Common myeloid progenitor, CD34-positive (primary cell): ENCODE results near the gene CCL4L2.
"Not testable (repeated sequence)": the region's sequence is repeated elsewhere in the genome, so short reads cannot be mapped to it uniquely, and the experiment has no call there.

ENCODE experiments used
- CTCF ChIA-PET: fragments of 350-600 bp; sonication (Branson Sonifier 250); formaldehyde crosslinking; loops from one replicate; lab custom pipeline; 2021; ENCODE audit warnings: antibody characterized with exemption; lab: Charles Lee
- POLR2A ChIA-PET: fragments of 350-600 bp; sonication (Branson Sonifier 250); formaldehyde crosslinking; loops from one replicate; lab custom pipeline; 2021; ENCODE audit warnings: antibody characterized with exemption; lab: Charles Lee
- DNase-seq, 3 donors: peaks; one replicate each; pipeline versions ENCODE4 v3.0.0 to v3.0.0-alpha.2; 2013
- H3K27ac ChIP-seq, 2 experiments: 1 replicate in 1 of 2; 2 replicates in 1 of 2; pipeline ENCODE4 v1.7.0; 2013; ENCODE audit warnings: inconsistent platforms in 2 of 2, low read length in 2 of 2, mild to moderate bottlenecking in 2 of 2, low read depth in 1 of 2, moderate library complexity in 1 of 2; ENCODE audit not compliant: severe bottlenecking in 2 of 2, insufficient read depth in 1 of 2, poor library complexity in 1 of 2
- H3K27me3 ChIP-seq, 5 experiments: replicated peaks in 2 of 5; 1 replicate in 3 of 5; 2 replicates in 2 of 5; pipeline versions ENCODE4 v1.6.1 to v1.7.0; 2013; ENCODE audit warnings: low read length in 4 of 5, mild to moderate bottlenecking in 2 of 5, moderate library complexity in 2 of 5, inconsistent platforms in 1 of 5; ENCODE audit not compliant: insufficient read depth in 5 of 5, control insufficient read depth in 4 of 5
- H3K36me3 ChIP-seq, 4 experiments: 1 replicate in 2 of 4; 2 replicates in 2 of 4; pipeline versions ENCODE4 v1.6.1 to v1.7.0; 2013; ENCODE audit warnings: low read length in 3 of 4, control low read depth in 1 of 4, mild to moderate bottlenecking in 1 of 4; ENCODE audit not compliant: control insufficient read depth in 4 of 4, insufficient read depth in 4 of 4
- H3K4me1 ChIP-seq, 4 experiments: 1 replicate in 3 of 4; 2 replicates in 1 of 4; pipeline versions ENCODE4 v1.6.1 to v1.7.1; 2013; ENCODE audit warnings: low read length in 3 of 4, mild to moderate bottlenecking in 3 of 4, control low read depth in 1 of 4, inconsistent platforms in 1 of 4, moderate library complexity in 1 of 4; ENCODE audit not compliant: control insufficient read depth in 4 of 4, insufficient read depth in 4 of 4; ENCODE audit errors: control extremely low read depth in 1 of 4
- H3K4me3 ChIP-seq, 7 experiments: 1 replicate in 4 of 7; 2 replicates in 3 of 7; pipeline versions ENCODE4 v1.5.1 to v1.7.0; 2013; ENCODE audit warnings: mild to moderate bottlenecking in 7 of 7, low read length in 6 of 7, moderate library complexity in 6 of 7, inconsistent platforms in 2 of 7, low read depth in 2 of 7, control low read depth in 1 of 7; ENCODE audit not compliant: insufficient read depth in 4 of 7, control insufficient read depth in 1 of 7; ENCODE audit errors: extremely low read depth in 1 of 7
- H3K9me3 ChIP-seq, 5 experiments: 1 replicate in 4 of 5; 2 replicates in 1 of 5; pipeline versions ENCODE4 v1.6.1 to v1.7.1; 2013; ENCODE audit warnings: low read length in 4 of 5, mild to moderate bottlenecking in 2 of 5, inconsistent platforms in 1 of 5, low read depth in 1 of 5, moderate library complexity in 1 of 5; ENCODE audit not compliant: control insufficient read depth in 4 of 5, insufficient read depth in 2 of 5; ENCODE audit errors: control extremely low read depth in 1 of 5
- WGBS: methylation state at CpG from one replicate; pipeline ENCODE4 v1.1.5; 2013; ENCODE audit not compliant: insufficient coverage; 5-methylcytosine and 5-hydroxymethylcytosine counted together

Gene CCL4L2

DNA sequence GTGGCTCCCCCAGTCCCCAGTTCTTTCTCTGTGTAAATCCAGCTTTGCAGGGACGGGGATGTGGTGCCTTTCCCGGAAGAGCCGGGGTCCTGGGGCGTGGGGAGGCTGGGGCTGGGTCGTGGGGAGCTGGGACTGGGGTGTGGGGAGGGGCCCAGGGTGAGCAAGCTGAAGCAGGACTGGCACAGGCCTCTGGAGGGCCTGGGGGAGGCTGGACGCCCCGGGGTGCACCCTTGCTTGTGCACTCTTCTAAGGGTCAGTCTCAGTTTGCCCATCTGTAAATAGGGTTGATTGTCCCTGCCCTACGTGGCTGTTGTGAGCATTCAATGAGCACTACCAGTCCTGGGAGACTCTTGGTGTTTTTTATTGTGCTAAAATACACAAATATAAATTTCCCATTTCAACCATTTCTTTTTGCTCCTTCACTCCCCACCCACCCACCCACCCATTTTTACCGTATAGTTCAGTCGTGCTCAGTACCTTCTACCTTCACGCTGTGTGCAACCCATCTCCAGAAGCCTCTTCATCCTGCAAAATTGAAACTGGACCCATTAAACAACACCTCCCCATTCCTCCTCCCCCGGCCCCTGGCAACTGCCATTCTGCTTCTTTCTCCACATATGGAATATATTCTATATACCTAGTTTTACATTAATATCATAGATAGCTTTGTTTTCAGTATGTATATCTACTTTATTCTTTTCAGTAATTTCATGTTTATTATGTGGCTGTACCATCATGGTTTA is 26.7 kb upstream of the CCL4L2 start:
- H3K4me1 ChIP-seq, result peaks cover 27 to 65% (median 40%) of the 10 kb centered on the region in 4 experiments

DNA sequence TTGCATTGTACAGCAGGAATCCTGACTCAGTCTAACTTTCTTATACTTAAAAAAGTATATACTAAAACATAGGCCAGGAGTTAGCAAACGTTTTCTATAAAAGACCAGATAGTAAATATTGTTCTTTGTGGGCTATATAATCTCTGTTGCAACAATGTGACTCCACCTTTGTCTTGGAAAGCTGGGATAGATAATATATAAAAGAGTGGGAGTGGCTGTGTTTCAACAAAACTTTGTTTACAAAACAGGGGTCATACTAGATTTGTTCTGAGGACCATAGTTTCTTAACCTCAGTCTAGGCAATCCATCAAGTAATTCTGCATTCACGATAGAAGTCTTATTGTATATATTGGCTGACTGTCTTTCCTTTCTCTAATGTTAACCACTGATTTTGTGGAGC is 25.4 kb upstream of the CCL4L2 start:
- peaks cover 0 to 26% (median 0%) of the 10 kb centered on the region in 5 experiments for H3K27me3 ChIP-seq
- H3K9me3 ChIP-seq, result no peaks in the 10 kb centered on the region
- H3K4me1 ChIP-seq, result peaks cover 33 to 74% (median 50%) of the 10 kb centered on the region in 4 experiments
- no peak overlapping the region for H3K4me3 ChIP-seq
- no peaks in the 10 kb centered on the region for H3K36me3 ChIP-seq
- WGBS, result 86% methylated on average over 2 of the region's 2 CpGs
- ChIA-PET CTCF (interaction anchor here (1.4 to 2.0 kb wide), 3 partner anchors 36 to 74 kb away, joined by 3 to 11 read pairs (median 5); no protein-coding TSS in a partner anchor), POLR2A (no interaction called here)
- no peak overlapping the region for H3K27ac ChIP-seq
- DNase-seq, result no peak

More for the DNA sequence above, 26.7 kb upstream of the CCL4L2 start:
- Histone ChIP-seq H3K36me3 (no peaks in the 10 kb centered on the region), H3K27me3 (peaks cover 0 to 26% (median 0%) of the 10 kb centered on the region in 5 experiments), H3K27ac (no peak overlapping the region), H3K9me3 (no peaks in the 10 kb centered on the region), H3K4me3 (peak overlapping the region in 5 of 7 experiments; percentile 41 to 94 (median 60))
- WGBS, result 83% methylated on average over 11 of the region's 12 CpGs
- DNase-seq, result peak in 1 of 3 donors; percentile 21
- POLR2A ChIA-PET, result no interaction called here
- CTCF ChIA-PET, result interaction anchor here (1.4 to 2.0 kb wide), 3 partner anchors 35 to 73 kb away, joined by 3 to 11 read pairs (median 5); no protein-coding TSS in a partner anchor

DNA sequence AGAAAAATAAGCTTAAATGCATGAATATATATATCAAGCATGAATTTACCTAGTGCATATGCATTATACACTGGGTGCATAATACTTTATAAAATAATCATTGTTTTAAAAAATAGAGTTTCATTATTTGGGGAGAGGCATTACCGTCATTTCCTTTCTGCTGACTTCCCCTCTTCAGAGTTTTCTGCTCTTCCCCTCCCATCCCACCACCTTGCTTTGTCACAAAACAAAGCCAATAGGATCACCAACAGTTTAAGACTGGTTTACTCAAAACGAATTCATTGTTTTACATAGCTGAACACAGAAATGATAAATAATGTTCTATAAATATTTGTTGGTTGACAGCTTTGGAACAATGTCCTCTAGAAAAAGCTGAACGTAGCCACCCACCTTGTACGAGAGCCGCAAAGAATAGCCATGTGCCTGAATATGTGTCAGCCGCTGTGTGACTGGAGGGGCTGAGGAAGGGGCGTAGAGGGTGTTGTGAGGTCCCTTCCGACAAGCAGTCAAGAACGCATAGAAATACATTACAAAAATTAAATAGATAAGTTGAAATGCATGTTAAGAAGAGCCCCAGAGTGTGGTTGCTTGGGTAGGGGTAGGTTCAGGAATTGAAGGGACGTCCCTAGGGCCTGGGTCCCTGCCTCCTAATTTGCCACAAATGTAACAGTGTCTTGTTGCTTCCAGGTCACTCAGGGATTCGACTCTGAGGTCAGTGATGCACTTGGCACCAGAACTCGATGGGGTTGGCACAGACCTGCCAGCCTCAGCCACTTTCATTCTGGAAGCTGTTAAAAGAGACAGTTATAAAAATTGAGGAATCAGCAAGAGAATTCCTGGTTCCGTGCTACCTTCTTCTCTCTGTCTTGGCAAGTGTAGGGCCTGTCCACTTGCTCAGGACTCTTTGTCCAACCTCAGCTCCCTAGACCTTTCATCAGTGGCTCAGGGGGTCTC is 23.8 kb upstream of the CCL4L2 start:
- H3K36me3 ChIP-seq, H3K9me3 ChIP-seq: not testable (repeated sequence)
- Histone ChIP-seq H3K4me1 (peaks cover 50 to 91% (median 67%) of the 10 kb centered on the region in 4 experiments), H3K27me3 (peaks cover 0 to 18% (median 0%) of the 10 kb centered on the region in 5 experiments), H3K4me3 (peak overlapping the region in 1 of 7 experiments; percentile 21), H3K27ac (peak overlapping the region in 1 of 2 experiments; percentile 23)
- peak in 2 of 3 donors; percentile 46 to 60 for DNase-seq
- POLR2A ChIA-PET, result interaction anchor here (0.7 kb wide), 1 partner anchor 77 kb away, joined by 3 read pairs; no protein-coding TSS in a partner anchor
- CTCF ChIA-PET, result interaction anchor here (1.3 kb wide), 1 partner anchor 38 kb away, joined by 4 read pairs; no protein-coding TSS in a partner anchor
- WGBS, result 97% methylated on average over 7 of the region's 13 CpGs

DNA sequence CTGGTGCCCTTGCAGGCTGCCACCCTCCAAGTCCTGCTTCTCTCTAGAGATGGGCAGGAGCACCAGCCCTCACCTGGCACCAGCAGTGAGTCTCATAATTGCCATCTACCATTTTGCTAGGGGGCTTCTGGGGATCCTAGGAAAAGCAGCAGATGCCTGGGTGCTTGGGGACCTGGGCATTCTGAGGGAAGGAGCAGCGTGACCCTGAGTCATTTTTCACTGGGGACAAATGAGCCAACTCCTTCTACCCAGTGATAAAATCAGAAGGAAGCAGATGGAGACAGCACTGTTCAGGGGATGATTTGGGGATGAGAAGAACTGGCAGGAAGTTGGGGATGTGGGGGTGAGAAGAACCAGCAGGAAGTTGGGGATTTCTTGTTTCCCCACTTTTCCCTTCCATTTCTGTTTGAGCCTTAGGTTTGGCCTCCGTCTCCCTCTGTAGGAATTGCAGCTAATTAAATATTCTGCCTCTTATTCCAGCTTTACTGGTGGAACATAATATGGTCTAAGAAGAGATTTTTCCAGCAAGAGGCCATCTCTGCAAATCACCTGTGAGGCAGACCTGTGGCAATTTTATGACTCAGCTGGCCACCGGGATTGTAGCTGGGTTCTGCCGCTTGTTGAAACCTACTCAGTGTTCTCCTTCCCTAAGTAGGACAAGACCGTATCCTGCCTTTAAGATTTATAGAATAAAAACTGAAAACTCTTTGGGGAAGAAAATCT is 22.8 kb upstream of the CCL4L2 start:
- Histone ChIP-seq H3K4me3 (peak overlapping the region in 2 of 7 experiments; percentile 17 to 21), H3K4me1 (peaks cover 60 to 91% (median 71%) of the 10 kb centered on the region in 4 experiments), H3K27ac (peak overlapping the region in 1 of 2 experiments; percentile 63)
- 55% methylated on average over 4 of the region's 5 CpGs for WGBS
- peak in 2 of 3 donors; percentile 66 to 80 for DNase-seq
- CTCF ChIA-PET, H3K27me3 ChIP-seq, H3K9me3 ChIP-seq, H3K36me3 ChIP-seq, POLR2A ChIA-PET: not testable (repeated sequence)

DNA sequence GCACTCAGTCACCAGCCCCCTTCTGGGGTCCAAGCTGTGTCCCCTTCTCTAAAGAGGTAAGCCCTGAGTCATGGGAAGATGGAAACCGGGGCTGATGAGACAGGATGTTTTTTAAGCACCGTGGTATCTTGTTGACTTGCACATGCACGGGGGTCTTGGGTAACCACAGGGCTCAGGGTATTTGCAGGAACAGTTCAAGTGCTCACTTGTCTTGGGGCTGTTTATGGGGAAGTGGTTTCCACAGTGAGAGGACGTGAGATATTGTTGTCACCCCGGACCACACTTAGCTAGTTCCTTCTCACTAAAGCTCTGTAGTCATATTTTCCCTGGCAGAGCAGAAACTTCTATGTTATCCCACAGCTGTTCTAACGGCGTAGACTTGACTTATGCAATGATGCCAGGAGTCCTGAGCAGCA is 22.0 kb upstream of the CCL4L2 start:
- H3K4me1 ChIP-seq, result peaks cover 65 to 87% (median 70%) of the 10 kb centered on the region in 4 experiments
- peak overlapping the region in 2 of 7 experiments; percentile 17 to 21 for H3K4me3 ChIP-seq
- POLR2A ChIA-PET, result interaction anchor here (0.6 kb wide), 1 partner anchor 22 kb away, joined by 3 read pairs; the partner anchor contains the start of gene CCL4L2
- no peaks in the 10 kb centered on the region for H3K36me3 ChIP-seq
- H3K27me3 ChIP-seq, result peaks cover 0 to under 1% (median 0%) of the 10 kb centered on the region in 5 experiments
- H3K27ac ChIP-seq, result peak overlapping the region in 1 of 2 experiments; percentile 63
- WGBS, result 0% methylated on average over 4 of the region's 7 CpGs
- H3K9me3 ChIP-seq, result no peaks in the 10 kb centered on the region
- peak; percentile 84 to 99 (median 96) for DNase-seq
- CTCF ChIA-PET, result no interaction called here

DNA sequence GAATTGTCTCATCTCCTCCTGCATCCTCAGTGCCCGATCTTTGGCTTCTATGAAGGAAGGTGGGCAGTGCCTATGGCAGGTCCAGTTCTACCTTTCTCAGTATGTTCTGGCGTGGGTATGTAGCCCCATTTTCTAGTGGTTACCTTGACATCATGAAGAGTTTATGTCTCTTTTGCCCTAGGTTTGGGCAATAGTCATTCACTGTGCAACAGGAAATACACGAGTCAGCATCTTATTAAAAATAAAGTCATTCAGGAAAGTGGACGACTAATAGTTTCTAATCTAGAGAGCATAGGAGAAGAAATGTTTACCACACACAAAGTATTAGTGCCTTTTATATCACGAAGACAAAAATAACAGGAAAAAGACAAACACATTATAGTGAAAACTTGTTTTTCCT is 20.9 kb upstream of the CCL4L2 start:
- peaks cover 65 to 77% (median 72%) of the 10 kb centered on the region in 4 experiments for H3K4me1 ChIP-seq
- POLR2A ChIA-PET, H3K4me3 ChIP-seq, H3K9me3 ChIP-seq, H3K27ac ChIP-seq, H3K36me3 ChIP-seq, H3K27me3 ChIP-seq, CTCF ChIA-PET: not testable (repeated sequence)
- 42% methylated on average over 4 of the region's 5 CpGs for whole genome bisulfite sequencing
- DNase-seq, result peak in 1 of 3 donors; percentile 41
